Measurements from ENCODE around the gene TET2. TPM values are rescaled to one million over a fixed set of nuclear protein-coding genes. Genes with fewer than 3 reads are reported as not detected.

The TET2 gene
- total RNA-seq: 14.5 and 22.7 TPM in 2 replicates

DNA sequence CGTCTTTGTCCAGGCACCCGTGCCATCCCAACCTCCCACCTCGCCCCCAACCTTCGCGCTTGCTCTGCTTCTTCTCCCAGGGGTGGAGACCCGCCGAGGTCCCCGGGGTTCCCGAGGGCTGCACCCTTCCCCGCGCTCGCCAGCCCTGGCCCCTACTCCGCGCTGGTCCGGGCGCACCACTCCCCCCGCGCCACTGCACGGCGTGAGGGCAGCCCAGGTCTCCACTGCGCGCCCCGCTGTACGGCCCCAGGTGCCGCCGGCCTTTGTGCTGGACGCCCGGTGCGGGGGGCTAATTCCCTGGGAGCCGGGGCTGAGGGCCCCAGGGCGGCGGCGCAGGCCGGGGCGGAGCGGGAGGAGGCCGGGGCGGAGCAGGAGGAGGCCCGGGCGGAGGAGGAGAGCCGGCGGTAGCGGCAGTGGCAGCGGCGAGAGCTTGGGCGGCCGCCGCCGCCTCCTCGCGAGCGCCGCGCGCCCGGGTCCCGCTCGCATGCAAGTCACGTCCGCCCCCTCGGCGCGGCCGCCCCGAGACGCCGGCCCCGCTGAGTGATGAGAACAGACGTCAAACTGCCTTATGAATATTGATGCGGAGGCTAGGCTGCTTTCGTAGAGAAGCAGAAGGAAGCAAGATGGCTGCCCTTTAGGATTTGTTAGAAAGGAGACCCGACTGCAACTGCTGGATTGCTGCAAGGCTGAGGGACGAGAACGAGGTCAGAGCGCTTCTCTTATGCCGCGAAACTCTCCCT is at the start of gene TET2:
Gene TET2, plus strand, starts transcription at position 601 of the 740 bp plus-strand sequence. CDS start 87,067 bp downstream, outside the sequence.

Small RNA genes within 50 kb of the gene (small RNA-seq; reads per million reads assigned to genes)
- not detected for gene RF00322
- gene RN7SL89P: not detected
